Small intestine (tissue), 7 donors: ENCODE measurements around the gene QRFP. TPM values are rescaled to one million over a fixed set of nuclear protein-coding genes. Genes with fewer than 3 reads are reported as not detected.

Experiments used
- DNase-seq, 2 donors: peaks; one replicate each; pipeline versions ENCODE4 v3.0.0 to v3.0.0-alpha.2; 2013
- FAIRE-seq: peaks from 2 replicates; lab custom pipeline; 2012; peaks lifted over from hg19 to GRCh38; lab: Jason Lieb, UNC
- H3K27ac ChIP-seq, 3 donors: one replicate each; pipeline ENCODE4 v1.5.1; 2013; ENCODE audit warnings: low read length in 2 of 3, mild to moderate bottlenecking in 2 of 3, control low read depth in 1 of 3, inconsistent platforms in 1 of 3, low read depth in 1 of 3, moderate library complexity in 1 of 3
- H3K27me3 ChIP-seq, 3 donors: one replicate each; pipeline ENCODE4 v1.6.1; 2013; ENCODE audit warnings: low read length in 3 of 3, inconsistent platforms in 1 of 3; ENCODE audit not compliant: control insufficient read depth in 3 of 3, insufficient read depth in 3 of 3
- H3K36me3 ChIP-seq, 3 donors: one replicate each; pipeline ENCODE4 v1.6.1; 2013; ENCODE audit warnings: low read length in 3 of 3, inconsistent platforms in 1 of 3, low read depth in 1 of 3, mild to moderate bottlenecking in 1 of 3, moderate library complexity in 1 of 3; ENCODE audit not compliant: control insufficient read depth in 3 of 3, insufficient read depth in 2 of 3
- H3K4me1 ChIP-seq, 3 donors: one replicate each; pipeline ENCODE4 v1.6.1; 2013; ENCODE audit warnings: low read length in 2 of 3, inconsistent platforms in 1 of 3, low read depth in 1 of 3, mild to moderate bottlenecking in 1 of 3, moderate library complexity in 1 of 3; ENCODE audit not compliant: control insufficient read depth in 3 of 3, insufficient read depth in 2 of 3
- H3K4me3 ChIP-seq, 3 donors: one replicate each; pipeline ENCODE4 v1.5.1; 2013; ENCODE audit warnings: low read length in 3 of 3, control low read depth in 1 of 3, inconsistent platforms in 1 of 3, low read depth in 1 of 3, mild to moderate bottlenecking in 1 of 3, moderate library complexity in 1 of 3
- H3K9me3 ChIP-seq, 2 donors: one replicate each; pipeline ENCODE4 v1.6.1; 2013; ENCODE audit warnings: low read depth in 1 of 2, low read length in 1 of 2; ENCODE audit not compliant: control insufficient read depth in 2 of 2, insufficient read depth in 1 of 2
- WGBS, 3 donors: extraction: QIAGEN DNeasy Blood & Tissue Kit; methylation state at CpG; one replicate each; pipeline ENCODE4 v1.1.7; 2013; 5-methylcytosine and 5-hydroxymethylcytosine counted together
- polyA plus RNA-seq, 4 donors: library from polyadenylated mRNA; stranded (reverse) in 3 of 4; unstranded in 1 of 4; fragments of 200-250 nt in 3 of 4; fragments of 120-200 nt in 1 of 4; gene quantifications; one replicate each; pipeline versions ENCODE4 v1.2.1 to v1.2.3, GENCODE V29; 2013
- donor health status: healthy with polysubstance abuse.
- donor health status: control.
- donor health status: control.
- donor health status: Bipolar disorder and iron deficiency.
- donor health status: healthy.

QRFP gene
- polyA plus RNA-seq, 4 donors: 0.12 to 0.37 TPM; not detected in 2

DNA sequence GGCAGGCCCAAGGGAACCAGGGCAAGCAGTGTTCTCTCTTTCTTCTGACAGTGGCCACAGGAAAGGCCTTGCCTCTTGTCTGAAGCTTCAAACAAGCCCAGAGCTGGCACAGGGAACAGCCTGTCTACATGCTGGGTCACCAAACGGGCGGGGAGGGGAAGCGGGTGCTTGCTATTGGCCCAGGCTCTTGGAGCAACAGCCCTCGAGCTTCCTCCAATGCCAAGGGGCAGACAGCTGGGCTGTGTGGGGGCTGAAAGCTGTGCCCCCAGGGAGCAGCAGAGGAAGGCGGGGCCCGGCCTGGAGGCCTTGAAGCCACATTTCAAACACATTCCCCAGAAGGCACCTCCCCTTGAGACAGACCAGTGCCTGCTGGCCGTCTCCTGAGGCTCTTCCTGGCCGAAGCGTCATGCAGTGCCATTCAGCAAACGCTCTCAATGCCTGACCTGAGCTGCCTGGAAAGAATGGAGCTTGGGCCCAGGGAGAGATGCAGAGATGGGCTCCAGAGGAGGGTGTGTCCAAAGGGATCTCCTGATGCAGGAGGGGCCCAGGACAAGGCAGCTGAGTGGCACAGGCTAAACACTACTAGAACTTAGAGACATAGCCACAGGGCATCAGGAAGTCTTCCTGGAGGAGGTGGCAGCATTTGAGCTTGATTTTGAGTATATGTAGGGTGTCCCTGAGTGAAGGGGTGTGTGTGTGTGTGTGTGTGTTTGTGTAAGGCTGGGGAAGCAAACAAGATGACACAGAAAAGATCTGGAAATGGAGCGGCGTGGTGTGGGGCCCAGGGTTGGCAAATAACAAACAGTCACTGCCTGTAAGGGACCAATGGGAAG lies 39.9 kb upstream of the QRFP start:
- H3K27me3 ChIP-seq: peaks cover 8 to 88% (median 23%) of the 10 kb centered on the region in 3 donors

DNA sequence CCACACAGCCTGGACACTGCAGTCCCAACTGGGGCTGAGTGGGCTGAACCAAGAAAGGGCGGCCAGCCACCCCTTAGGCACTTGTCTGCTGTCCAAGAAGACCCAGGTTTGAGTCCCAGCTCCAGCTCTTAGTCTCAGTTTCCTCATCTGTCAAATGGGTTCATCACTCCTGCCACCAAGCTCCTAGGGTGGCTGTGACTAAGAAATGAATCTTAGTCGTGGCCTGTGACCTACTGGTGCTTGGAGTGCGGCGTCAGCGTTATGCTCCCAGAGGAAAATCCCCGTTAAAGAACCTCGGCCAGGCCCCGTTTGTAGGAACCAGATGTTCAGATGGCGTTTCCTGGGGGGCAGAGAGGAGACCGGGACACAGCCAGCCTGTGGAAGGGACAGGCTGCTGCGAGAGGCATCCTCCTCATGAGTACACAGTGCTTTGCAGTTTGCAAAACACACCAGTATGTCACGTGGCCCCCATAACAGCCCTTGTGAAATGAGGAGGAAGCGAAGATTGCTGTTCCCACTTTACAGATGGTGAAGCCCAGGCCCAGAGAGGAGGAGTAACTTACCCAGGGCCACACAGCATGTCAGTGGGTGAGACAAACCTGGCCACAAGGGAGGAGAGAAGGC lies 39.1 kb upstream of the QRFP start:
- Histone ChIP-seq H3K4me3 (no peak overlapping the region), H3K27me3 (peaks cover 8 to 82% (median 23%) of the 10 kb centered on the region in 3 donors), H3K36me3 (no peaks in the 10 kb centered on the region), H3K9me3 (no peaks in the 10 kb centered on the region), H3K27ac (no peak overlapping the region), H3K4me1 (peaks cover 0 to 5% (median 0%) of the 10 kb centered on the region in 3 donors)
- DNase-seq (no peak), FAIRE-seq (no peak)
- WGBS, 3 donors: 74 to 80% (median 79%) methylated on average over 13 of the region's 13 CpGs

More for the DNA sequence above, 39.9 kb upstream of the QRFP start:
- H3K4me3 ChIP-seq: no peak overlapping the region
- FAIRE-seq (no peak), DNase-seq (peak in 1 of 2 donors; percentile 21)
- H3K9me3 ChIP-seq: no peaks in the 10 kb centered on the region
- H3K27ac ChIP-seq: no peak overlapping the region
- H3K36me3 ChIP-seq: no peaks in the 10 kb centered on the region
- WGBS, 3 donors: 41 to 52% (median 46%) methylated on average over 12 of the region's 12 CpGs
- peaks cover 0 to 5% (median 0%) of the 10 kb centered on the region in 3 donors for H3K4me1 ChIP-seq

DNA sequence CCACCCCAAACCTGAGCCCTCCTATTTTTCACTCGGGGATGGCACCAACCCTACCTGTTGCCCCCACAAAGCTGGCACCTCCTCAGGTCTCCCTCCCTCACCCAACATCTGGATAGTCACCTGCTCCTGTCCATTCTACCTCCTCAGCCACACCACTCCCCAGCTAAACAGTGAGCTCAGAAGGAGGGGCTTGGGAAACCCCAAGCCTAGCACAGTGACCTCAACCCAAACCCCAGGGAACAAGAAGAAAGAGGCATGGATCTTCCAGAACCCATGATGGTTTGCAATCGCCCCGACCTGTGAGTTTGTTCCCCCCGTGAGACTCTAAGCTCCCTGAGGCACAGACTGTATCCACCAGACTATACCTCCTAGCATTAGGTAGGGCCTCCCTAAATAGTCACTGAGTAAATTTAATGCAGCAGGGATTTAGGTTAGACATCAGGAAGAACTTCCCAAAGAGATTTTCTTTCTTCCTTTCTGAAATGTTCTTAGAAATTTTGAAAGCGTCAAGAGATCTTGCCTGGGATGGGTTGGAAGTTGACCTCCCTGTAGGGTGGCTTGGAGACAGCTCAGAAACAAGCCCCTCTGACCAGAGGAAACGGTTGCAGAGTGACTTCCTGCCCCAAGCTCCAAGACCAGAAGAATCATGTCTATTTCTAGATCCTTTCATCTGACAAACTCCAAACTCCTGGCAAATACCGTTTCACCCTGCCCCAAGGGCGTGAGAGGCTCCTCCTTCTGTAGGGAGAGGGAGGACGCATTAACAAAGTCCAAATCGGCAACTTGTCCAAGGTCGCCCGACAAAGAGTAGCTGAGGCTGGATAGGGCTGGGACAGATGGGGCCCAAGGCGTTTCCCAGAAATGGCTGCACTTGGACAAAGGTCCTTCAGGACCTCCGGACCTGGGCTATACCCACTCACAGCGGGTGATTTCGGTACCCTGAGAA lies 38.4 kb upstream of the QRFP start:
- 33 to 53% (median 38%) methylated on average over 16 of the region's 16 CpGs for WGBS, 3 donors
- Histone ChIP-seq H3K27ac (no peak overlapping the region), H3K27me3 (peaks cover 5 to 74% (median 17%) of the 10 kb centered on the region in 3 donors), H3K4me3 (no peak overlapping the region), H3K9me3 (no peaks in the 10 kb centered on the region), H3K4me1 (peaks cover 0 to 5% (median 0%) of the 10 kb centered on the region in 3 donors), H3K36me3 (no peaks in the 10 kb centered on the region)
- FAIRE-seq: no peak
- peak; percentile 48 to 70 for DNase-seq

DNA sequence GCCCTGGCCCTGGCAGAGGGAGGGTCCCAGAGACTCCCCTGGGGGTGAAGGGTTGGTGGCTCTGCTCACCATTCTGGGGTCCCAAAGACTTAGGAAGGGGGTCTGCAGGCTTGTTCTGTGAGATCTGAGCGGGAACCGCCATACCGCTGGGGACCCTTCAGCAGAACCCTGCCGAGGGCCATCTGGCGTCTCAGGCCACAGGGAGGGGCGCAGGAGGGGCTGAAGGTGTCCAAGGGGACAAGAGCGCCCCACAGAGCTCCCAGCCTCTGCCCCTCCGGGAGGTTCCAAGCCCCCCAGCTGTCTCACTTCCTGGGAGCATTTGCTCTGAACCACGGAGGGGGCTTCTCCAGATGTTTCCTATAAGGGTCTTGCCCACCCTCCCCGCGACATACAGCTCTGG lies 37.6 kb upstream of the QRFP start:
- Histone ChIP-seq H3K27ac (no peak overlapping the region), H3K4me3 (no peak overlapping the region), H3K9me3 (no peaks in the 10 kb centered on the region), H3K36me3 (no peaks in the 10 kb centered on the region), H3K27me3 (peaks cover 5 to 70% (median 17%) of the 10 kb centered on the region in 3 donors), H3K4me1 (peaks cover 0 to 5% (median 0%) of the 10 kb centered on the region in 3 donors)
- FAIRE-seq: no peak
- DNase-seq: no peak
- 70 to 76% (median 76%) methylated on average over 8 to 11 of the region's 11 CpGs for WGBS, 3 donors

DNA sequence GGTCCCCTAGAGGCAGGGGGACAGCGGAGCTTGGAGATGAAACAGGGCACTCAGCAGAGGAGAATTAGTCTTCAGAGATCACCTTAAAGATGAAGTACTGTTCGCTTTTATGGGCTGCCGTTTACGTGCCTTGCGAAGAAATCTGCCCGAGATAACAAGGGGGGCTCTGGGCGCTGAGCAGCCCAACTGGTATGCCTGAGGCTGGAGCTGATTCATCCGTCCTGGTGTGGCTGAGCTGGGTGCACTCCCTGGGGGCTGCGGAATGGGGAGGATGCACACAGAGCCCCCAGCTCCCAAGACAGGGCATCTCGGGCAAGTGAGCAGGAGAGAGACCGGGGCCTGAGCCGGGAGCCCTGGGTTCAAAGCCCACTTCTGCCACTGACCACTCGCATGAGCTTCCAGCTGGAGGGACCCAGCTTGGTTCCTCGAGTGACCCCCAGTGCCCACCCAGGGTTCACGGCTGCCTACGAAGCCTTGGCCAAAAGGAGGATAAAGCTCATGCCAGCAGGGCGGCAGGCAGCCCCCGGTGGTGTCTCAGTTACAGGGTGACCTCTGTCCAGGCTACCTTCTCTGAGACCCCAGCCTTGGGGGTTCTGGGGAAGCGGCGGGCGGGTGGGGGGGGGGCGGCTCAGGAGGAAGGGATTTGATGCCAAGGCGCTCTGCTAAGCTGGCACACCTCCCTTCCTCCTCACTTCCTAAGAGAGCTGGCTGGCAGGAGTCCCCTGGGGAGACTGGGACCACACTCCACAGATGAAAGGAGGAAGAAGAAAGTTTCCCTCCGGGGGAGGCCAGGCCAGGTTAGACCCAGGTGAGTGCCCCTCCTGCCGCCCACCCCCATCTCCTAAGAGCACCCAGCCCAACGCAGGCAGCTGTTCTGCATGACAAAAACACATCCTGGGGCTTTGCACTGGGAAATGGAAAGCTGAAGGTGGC lies 36.8 kb upstream of the QRFP start:
- DNase-seq (no peak), FAIRE-seq (no peak)
- Histone ChIP-seq H3K27ac (no peak overlapping the region), H3K4me3 (no peak overlapping the region), H3K27me3 (peaks cover 3 to 65% (median 17%) of the 10 kb centered on the region in 3 donors), H3K36me3 (no peaks in the 10 kb centered on the region), H3K4me1 (peaks cover 0 to 5% (median 4%) of the 10 kb centered on the region in 3 donors), H3K9me3 (no peaks in the 10 kb centered on the region)
- WGBS, 3 donors: 23 to 35% (median 32%) methylated on average over 26 of the region's 26 CpGs

DNA sequence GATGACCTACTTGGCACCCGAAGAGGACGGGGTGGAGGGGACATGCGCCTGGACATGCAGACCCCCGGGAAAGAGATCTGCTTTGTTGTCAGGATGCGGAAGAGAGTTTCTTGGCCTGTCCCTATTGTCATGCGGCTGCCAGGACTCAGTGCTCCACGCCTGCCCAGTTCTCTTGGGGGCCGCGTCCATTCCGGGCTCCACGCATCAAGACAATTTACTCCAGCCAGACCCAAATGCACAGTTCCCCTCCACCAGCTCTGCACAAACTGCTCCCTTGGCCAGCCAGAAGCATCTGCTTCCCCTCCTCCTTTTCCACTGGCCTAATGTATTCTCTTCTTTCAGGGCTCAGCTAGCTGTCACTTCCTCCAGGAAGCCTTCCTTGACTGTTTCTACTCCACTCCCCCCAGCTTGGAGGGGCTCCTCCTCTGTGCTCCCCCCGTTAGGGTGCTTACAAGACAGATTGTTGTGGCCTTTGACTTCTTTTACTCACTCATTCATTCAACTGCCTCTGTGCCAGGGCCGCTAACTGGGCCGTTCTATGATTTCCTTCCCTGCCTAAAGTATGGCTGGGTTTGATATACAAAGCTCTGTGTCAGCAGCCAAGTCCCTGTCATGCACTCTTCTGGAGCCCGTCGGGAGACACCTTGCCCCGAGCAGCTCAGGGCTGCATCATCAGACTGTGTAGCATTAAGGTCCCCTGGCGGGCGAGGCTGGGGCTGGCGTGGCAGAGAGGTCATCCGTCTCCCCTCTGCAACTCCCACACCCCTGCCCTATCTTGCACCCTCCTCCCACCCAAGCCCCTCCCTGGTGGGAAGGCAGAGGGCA lies 35.9 kb upstream of the QRFP start:
- WGBS, 3 donors: 53 to 56% (median 53%) methylated on average over 21 of the region's 21 CpGs
- no peak for FAIRE-seq

More for the DNA sequence above, 35.9 kb upstream of the QRFP start:
- Histone ChIP-seq H3K4me1 (peaks cover 0 to 5% (median 4%) of the 10 kb centered on the region in 3 donors), H3K27me3 (peaks cover 0 to 56% (median 10%) of the 10 kb centered on the region in 3 donors), H3K27ac (no peak overlapping the region), H3K4me3 (no peak overlapping the region), H3K9me3 (no peaks in the 10 kb centered on the region), H3K36me3 (no peaks in the 10 kb centered on the region)
- DNase-seq: no peak
